Osteocyte (in vitro differentiated cells): Measurements from ENCODE around the gene ROR1. TPM values are rescaled to one million over a fixed set of nuclear protein-coding genes. Genes with fewer than 3 reads are reported as not detected.

ENCODE experiments used
- DNase-seq: peaks from one replicate; pipeline ENCODE4 v3.0.0; 2021; ENCODE audit warnings: mixed read lengths; ENCODE audit not compliant: unreplicated experiment; ENCODE audit errors: extremely low spot score
- H3K27ac Mint-ChIP-seq: one replicate; pipeline ENCODE4 v1.8.0; 2021; ENCODE audit warnings: mild to moderate bottlenecking, mixed read lengths; ENCODE audit not compliant: unreplicated experiment
- H3K27me3 Mint-ChIP-seq: one replicate; pipeline ENCODE4 v1.8.0; 2021; ENCODE audit warnings: mixed read lengths; ENCODE audit not compliant: unreplicated experiment
- H3K36me3 Mint-ChIP-seq: one replicate; pipeline ENCODE4 v1.8.0; 2021; ENCODE audit warnings: mixed read lengths; ENCODE audit not compliant: unreplicated experiment
- H3K4me1 Mint-ChIP-seq: one replicate; pipeline ENCODE4 v1.8.0; 2021; ENCODE audit warnings: mixed read lengths; ENCODE audit not compliant: unreplicated experiment
- H3K4me3 Mint-ChIP-seq: one replicate; pipeline ENCODE4 v1.8.0; 2021; ENCODE audit warnings: mild to moderate bottlenecking, moderate library complexity, mixed read lengths; ENCODE audit not compliant: unreplicated experiment
- H3K9me3 Mint-ChIP-seq: one replicate; pipeline ENCODE4 v1.8.0; 2021; ENCODE audit warnings: mixed read lengths; ENCODE audit not compliant: unreplicated experiment
- total RNA-seq: library from RNA; stranded (reverse); gene quantifications from 2 replicates; pipeline ENCODE4 v1.2.1, GENCODE V29; 2021
- TF ChIP-seq, protein P1 (sequence below): fragments of 200-600 bp; sonication (generic); IDR thresholded peaks from 2 replicates; pipeline ENCODE4 v1.5.0; 2021; ENCODE audit warnings: antibody characterized with exemption, mild to moderate bottlenecking, moderate library complexity

The ROR1 gene
- total RNA-seq, 1 donor from 2014 or later: 20.6 TPM

DNA sequence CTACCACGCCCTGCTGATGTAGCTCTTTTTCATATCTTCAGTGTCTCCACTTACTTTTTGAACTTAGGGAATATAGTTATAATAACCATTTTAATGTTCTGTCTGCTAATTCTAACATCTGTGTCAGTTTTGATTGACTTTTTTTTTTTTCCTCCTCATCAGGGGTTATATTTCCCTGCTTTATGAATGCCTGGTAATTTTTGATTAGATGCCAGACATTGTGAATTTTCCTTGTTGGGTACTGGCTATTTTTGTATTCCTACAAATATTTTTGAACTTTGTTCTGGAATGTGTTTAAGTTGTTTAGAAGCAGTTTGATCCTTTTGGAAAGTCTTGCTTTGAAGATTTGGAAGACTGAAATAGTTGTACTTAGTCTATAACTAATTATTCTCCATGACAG lies 82.1 kb downstream of the ROR1 start:
- Mint-ChIP-seq H3K4me3 (no peak overlapping the region), H3K27me3 (peaks cover 3% of the 10 kb centered on the region), H3K4me1 (peaks cover 3% of the 10 kb centered on the region), H3K36me3 (peaks cover 14% of the 10 kb centered on the region), H3K27ac (no peak overlapping the region), H3K9me3 (peaks cover 8% of the 10 kb centered on the region)
- TF ChIP-seq, protein P1, sequence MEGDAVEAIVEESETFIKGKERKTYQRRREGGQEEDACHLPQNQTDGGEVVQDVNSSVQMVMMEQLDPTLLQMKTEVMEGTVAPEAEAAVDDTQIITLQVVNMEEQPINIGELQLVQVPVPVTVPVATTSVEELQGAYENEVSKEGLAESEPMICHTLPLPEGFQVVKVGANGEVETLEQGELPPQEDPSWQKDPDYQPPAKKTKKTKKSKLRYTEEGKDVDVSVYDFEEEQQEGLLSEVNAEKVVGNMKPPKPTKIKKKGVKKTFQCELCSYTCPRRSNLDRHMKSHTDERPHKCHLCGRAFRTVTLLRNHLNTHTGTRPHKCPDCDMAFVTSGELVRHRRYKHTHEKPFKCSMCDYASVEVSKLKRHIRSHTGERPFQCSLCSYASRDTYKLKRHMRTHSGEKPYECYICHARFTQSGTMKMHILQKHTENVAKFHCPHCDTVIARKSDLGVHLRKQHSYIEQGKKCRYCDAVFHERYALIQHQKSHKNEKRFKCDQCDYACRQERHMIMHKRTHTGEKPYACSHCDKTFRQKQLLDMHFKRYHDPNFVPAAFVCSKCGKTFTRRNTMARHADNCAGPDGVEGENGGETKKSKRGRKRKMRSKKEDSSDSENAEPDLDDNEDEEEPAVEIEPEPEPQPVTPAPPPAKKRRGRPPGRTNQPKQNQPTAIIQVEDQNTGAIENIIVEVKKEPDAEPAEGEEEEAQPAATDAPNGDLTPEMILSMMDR: no peak
- no peak for DNase-seq

DNA sequence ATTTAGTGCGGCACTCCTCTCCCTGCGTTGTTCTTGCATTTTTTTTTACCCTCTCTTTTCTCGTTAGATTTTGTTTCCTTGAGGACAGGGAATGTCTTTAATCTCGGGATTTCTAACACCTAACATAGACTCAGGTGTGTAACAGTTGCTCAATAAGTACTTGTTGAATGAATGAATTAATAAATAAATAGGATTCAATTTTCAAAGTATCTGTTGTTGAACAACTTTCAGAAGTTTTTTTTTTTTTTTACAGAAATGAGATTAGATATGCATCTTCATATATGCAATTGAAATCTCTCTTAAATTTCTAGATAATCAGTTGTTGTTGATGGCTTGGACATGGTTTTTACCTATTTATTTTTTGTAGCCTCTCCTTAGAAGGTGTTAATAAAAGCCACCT lies 83.1 kb downstream of the ROR1 start:
- TF ChIP-seq, protein P1: no peak
- DNase-seq: no peak
- peaks cover 14% of the 10 kb centered on the region for H3K36me3 Mint-ChIP-seq
- peaks cover 3% of the 10 kb centered on the region for H3K4me1 Mint-ChIP-seq
- H3K27me3 Mint-ChIP-seq: peaks cover 3% of the 10 kb centered on the region
- no peak overlapping the region for H3K27ac Mint-ChIP-seq
- H3K9me3 Mint-ChIP-seq: peaks cover 8% of the 10 kb centered on the region
- no peak overlapping the region for H3K4me3 Mint-ChIP-seq

DNA sequence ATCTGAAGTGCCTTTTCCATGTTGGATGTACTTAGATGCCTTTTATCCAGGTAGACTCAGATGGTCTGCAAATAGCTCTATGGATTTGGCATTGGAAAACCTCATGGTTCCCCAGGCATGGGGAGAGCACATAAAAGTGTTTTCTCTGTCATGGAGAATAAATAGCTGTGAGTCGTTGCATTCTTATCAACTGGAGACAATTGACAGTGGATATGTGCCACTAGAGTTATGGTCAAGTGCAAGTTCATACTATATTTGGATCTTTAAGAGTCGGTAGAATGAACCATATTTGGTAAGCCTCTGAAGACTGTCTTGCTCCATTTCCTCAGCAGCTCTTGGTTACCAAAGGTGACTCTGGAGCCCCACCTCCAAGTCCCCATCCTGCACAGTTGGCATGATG lies 83.7 kb downstream of the ROR1 start:
- H3K4me3 Mint-ChIP-seq: no peak overlapping the region
- peaks cover under 1% of the 10 kb centered on the region for H3K4me1 Mint-ChIP-seq
- peaks cover 11% of the 10 kb centered on the region for H3K36me3 Mint-ChIP-seq
- no peak overlapping the region for H3K27ac Mint-ChIP-seq
- TF ChIP-seq, protein P1: no peak
- H3K9me3 Mint-ChIP-seq: peaks cover 8% of the 10 kb centered on the region
- H3K27me3 Mint-ChIP-seq: no peaks in the 10 kb centered on the region
- no peak for DNase-seq

DNA sequence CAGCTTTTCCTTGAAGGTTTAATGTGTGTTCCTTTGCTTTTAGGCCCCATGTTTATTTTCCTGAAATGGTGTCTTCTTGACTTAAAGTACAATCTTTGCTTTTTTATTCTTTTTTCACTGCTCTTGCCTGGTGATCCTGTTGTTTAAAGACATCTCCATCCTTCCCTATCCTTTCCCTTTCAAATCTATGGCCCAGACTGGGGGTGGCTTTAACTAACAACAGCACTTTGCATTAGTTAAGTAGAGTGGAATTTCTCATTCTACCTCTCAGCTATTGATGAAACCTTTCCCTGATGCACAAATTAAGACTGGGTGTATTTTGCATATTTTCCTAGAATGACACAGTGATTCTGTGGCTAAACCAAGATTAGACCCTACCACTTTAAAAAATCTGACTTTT lies 84.3 kb downstream of the ROR1 start:
- H3K4me1 Mint-ChIP-seq: no peaks in the 10 kb centered on the region
- peaks cover 8% of the 10 kb centered on the region for H3K9me3 Mint-ChIP-seq
- TF ChIP-seq, protein P1: no peak
- H3K27ac Mint-ChIP-seq: no peak overlapping the region
- H3K27me3 Mint-ChIP-seq: no peaks in the 10 kb centered on the region
- peaks cover 11% of the 10 kb centered on the region for H3K36me3 Mint-ChIP-seq
- DNase-seq: no peak
- H3K4me3 Mint-ChIP-seq: no peak overlapping the region

DNA sequence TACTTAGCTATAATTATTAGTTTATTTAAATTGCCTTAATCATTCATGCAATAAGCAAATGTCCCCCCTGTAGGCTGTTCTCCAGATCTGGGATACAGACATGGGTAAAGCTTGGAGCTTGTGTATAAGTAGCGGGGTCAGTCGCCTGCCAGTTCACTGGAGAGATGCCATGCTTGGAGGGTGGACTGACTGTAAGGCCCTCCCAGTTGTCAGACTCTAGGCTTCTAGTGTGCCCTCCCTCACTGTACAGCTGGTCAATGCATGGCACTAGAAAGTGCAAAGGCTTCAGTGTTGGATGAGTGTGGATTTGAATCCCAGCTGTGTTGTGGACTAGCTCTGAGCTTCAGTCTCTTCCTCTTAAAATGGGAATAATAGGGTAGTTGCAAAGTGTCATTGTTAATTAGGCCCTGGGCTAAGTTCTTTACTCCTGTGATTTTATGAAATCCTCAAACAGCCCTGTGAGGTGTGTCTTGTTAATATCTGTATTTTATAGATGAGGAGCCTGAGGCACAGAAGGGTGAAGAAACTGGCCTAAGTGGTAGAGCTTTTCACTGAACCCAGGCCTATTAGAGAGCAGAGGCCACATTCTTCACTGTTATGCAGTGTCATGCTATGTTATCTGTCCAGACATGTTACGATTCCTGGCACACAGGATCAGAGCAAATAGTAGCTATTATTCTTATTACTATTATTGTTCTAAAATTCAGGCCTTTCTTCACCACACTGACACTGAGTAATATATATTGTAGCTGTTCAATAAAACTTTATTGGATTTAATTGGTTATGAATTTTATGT lies 85.9 kb downstream of the ROR1 start:
- Mint-ChIP-seq H3K27me3 (no peaks in the 10 kb centered on the region), H3K36me3 (peaks cover 11% of the 10 kb centered on the region), H3K4me1 (peaks cover 2% of the 10 kb centered on the region), H3K27ac (no peak overlapping the region), H3K9me3 (peaks cover 8% of the 10 kb centered on the region), H3K4me3 (no peak overlapping the region)
- TF ChIP-seq, protein P1: no peak
- no peak for DNase-seq
